ENCODE measurements around the gene PATJ. TPM values are rescaled to one million over a fixed set of nuclear protein-coding genes. Genes with fewer than 3 reads are reported as not detected.

The PATJ gene
- polyA plus RNA-seq, 1 donor from 2014 or later: 7.8 TPM

DNA sequence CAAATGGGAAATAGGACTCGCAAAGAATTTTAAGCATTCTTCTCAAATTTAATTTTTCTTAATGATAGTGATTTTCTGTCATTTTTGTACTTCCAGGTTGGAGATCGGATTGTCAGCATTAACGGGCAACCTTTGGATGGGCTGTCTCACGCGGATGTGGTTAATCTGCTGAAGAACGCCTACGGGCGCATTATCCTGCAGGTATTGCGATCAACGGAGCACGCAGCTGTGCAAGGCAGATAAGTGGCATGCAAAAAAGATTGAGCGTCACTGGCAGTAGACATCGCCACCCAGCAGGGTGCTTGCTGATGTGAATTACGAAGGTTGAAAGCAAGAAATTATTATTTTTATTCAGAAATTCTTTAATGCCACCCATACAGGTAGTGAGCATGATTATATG, 386.5 kb downstream of the PATJ start:
- TF ChIP-seq EP300 (conservative IDR thresholded peaks at IDR 0.05; ENCODE audit: poor library complexity, severe bottlenecking): peak; percentile 82
- TF ChIP-seq TAF1 (IDR thresholded peaks at IDR 0.05; ENCODE audit: low read depth): no peak
- peak; percentile 84 for TF ChIP-seq POLR2AphosphoS5 (IDR thresholded peaks at IDR 0.05)
- no peak for TF ChIP-seq RAD21 (conservative IDR thresholded peaks at IDR 0.05)
- no peak for TF ChIP-seq EZH2 (IDR thresholded peaks at IDR 0.05; ENCODE audit: borderline replicate concordance, insufficient read depth, low read length, poor library complexity, severe bottlenecking)
- TF ChIP-seq MXI1 (conservative IDR thresholded peaks at IDR 0.05; ENCODE audit: poor library complexity, severe bottlenecking): peak; percentile 28
- TF ChIP-seq, protein P1, sequence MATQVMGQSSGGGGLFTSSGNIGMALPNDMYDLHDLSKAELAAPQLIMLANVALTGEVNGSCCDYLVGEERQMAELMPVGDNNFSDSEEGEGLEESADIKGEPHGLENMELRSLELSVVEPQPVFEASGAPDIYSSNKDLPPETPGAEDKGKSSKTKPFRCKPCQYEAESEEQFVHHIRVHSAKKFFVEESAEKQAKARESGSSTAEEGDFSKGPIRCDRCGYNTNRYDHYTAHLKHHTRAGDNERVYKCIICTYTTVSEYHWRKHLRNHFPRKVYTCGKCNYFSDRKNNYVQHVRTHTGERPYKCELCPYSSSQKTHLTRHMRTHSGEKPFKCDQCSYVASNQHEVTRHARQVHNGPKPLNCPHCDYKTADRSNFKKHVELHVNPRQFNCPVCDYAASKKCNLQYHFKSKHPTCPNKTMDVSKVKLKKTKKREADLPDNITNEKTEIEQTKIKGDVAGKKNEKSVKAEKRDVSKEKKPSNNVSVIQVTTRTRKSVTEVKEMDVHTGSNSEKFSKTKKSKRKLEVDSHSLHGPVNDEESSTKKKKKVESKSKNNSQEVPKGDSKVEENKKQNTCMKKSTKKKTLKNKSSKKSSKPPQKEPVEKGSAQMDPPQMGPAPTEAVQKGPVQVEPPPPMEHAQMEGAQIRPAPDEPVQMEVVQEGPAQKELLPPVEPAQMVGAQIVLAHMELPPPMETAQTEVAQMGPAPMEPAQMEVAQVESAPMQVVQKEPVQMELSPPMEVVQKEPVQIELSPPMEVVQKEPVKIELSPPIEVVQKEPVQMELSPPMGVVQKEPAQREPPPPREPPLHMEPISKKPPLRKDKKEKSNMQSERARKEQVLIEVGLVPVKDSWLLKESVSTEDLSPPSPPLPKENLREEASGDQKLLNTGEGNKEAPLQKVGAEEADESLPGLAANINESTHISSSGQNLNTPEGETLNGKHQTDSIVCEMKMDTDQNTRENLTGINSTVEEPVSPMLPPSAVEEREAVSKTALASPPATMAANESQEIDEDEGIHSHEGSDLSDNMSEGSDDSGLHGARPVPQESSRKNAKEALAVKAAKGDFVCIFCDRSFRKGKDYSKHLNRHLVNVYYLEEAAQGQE (IDR thresholded peaks at IDR 0.05; ENCODE audit: borderline replicate concordance): no peak
- TF ChIP-seq SMC3 (conservative IDR thresholded peaks at IDR 0.05; ENCODE audit: poor library complexity): no peak
- TF ChIP-seq, protein P2, sequence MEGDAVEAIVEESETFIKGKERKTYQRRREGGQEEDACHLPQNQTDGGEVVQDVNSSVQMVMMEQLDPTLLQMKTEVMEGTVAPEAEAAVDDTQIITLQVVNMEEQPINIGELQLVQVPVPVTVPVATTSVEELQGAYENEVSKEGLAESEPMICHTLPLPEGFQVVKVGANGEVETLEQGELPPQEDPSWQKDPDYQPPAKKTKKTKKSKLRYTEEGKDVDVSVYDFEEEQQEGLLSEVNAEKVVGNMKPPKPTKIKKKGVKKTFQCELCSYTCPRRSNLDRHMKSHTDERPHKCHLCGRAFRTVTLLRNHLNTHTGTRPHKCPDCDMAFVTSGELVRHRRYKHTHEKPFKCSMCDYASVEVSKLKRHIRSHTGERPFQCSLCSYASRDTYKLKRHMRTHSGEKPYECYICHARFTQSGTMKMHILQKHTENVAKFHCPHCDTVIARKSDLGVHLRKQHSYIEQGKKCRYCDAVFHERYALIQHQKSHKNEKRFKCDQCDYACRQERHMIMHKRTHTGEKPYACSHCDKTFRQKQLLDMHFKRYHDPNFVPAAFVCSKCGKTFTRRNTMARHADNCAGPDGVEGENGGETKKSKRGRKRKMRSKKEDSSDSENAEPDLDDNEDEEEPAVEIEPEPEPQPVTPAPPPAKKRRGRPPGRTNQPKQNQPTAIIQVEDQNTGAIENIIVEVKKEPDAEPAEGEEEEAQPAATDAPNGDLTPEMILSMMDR (IDR thresholded peaks at IDR 0.05; ENCODE audit: poor library complexity, severe bottlenecking): peak; percentile 13
- peak overlapping the region; percentile 48 for H3K4me3 ChIP-seq (ENCODE audit: low read length)
- no peaks in the 10 kb centered on the region for H3K9me2 ChIP-seq (ENCODE audit: insufficient read depth, low read length)
- no peak overlapping the region for H2AFZ ChIP-seq (ENCODE audit: low read depth, low read length)
- H3K9ac ChIP-seq (ENCODE audit: low read length): peak overlapping the region; percentile 52
- peak overlapping the region; percentile 66 for H3K4me2 ChIP-seq (ENCODE audit: low read length)
- H3K79me2 ChIP-seq (replicated peaks; ENCODE audit: insufficient read depth, low read length): no peaks in the 10 kb centered on the region
- H3K36me3 ChIP-seq (ENCODE audit: insufficient read depth, low read length): no peaks in the 10 kb centered on the region
- peak overlapping the region; percentile 84 for H3K27ac ChIP-seq (ENCODE audit: low read length)
- peaks cover 3% of the 10 kb centered on the region for H3F3A ChIP-seq (ENCODE audit: insufficient read depth, low read length, poor library complexity, severe bottlenecking)
- no peaks in the 10 kb centered on the region for H3K9me3 ChIP-seq (ENCODE audit: low read length)
- H3K27me3 ChIP-seq (ENCODE audit: insufficient read depth, low read depth, low read length): no peaks in the 10 kb centered on the region
- no peaks in the 10 kb centered on the region for H4K20me1 ChIP-seq (ENCODE audit: insufficient read depth)

DNA sequence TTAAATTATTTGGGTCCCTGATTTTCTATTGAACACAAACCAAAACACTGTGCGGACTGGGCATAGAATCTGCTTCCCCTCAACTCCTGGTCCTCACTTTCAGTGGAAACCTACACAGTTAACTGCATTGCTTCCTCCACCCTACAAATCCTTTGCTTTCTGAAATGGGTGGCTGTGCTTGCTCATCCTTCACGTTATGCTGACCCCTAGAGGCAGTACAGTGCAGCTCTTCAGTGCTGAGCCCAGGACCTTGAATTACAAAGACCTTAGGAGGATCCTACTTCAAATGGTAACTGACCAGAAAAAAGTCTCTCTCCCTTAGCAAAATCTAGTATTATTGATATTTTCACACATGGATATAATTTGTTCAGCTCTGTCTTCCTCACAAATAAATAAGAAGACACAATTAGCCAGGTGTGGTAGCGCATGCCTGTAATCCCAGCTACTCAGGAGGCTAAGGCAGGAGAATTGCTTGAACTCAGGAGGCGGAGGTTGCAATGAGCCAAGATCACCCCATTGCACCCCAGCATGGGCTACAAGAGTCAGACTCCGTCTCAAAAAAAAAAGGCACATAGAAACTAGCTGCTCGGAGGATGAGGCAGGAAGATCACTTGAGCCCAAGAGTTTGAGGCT, 388.9 kb downstream of the PATJ start:
- no peaks in the 10 kb centered on the region for H3K36me3 ChIP-seq (ENCODE audit: insufficient read depth, low read length)
- no peak overlapping the region for H3K4me2 ChIP-seq (ENCODE audit: low read length)
- H3K9ac ChIP-seq (ENCODE audit: low read length): no peak overlapping the region
- peaks cover 3% of the 10 kb centered on the region for H3F3A ChIP-seq (ENCODE audit: insufficient read depth, low read length, poor library complexity, severe bottlenecking)
- H3K4me3 ChIP-seq (ENCODE audit: low read length): no peak overlapping the region
- H2AFZ ChIP-seq (ENCODE audit: low read depth, low read length): no peak overlapping the region
- H3K27ac ChIP-seq (ENCODE audit: low read length): no peak overlapping the region
- no peaks in the 10 kb centered on the region for H3K9me2 ChIP-seq (ENCODE audit: insufficient read depth, low read length)
- no peaks in the 10 kb centered on the region for H4K20me1 ChIP-seq (ENCODE audit: insufficient read depth)
- no peaks in the 10 kb centered on the region for H3K79me2 ChIP-seq (replicated peaks; ENCODE audit: insufficient read depth, low read length)
- H3K9me3 ChIP-seq (ENCODE audit: low read length): no peaks in the 10 kb centered on the region
- TF ChIP-seq EZH2 (IDR thresholded peaks at IDR 0.05; ENCODE audit: borderline replicate concordance, insufficient read depth, low read length, poor library complexity, severe bottlenecking): no peak
- TF ChIP-seq SMC3 (conservative IDR thresholded peaks at IDR 0.05; ENCODE audit: poor library complexity): peak; percentile 74
- TF ChIP-seq EP300 (conservative IDR thresholded peaks at IDR 0.05; ENCODE audit: poor library complexity, severe bottlenecking): no peak
- TF ChIP-seq RAD21 (conservative IDR thresholded peaks at IDR 0.05): peak; percentile 81
- TF ChIP-seq, protein P1 (IDR thresholded peaks at IDR 0.05; ENCODE audit: borderline replicate concordance): no peak
- no peak for TF ChIP-seq POLR2AphosphoS5 (IDR thresholded peaks at IDR 0.05)
- no peak for TF ChIP-seq TAF1 (IDR thresholded peaks at IDR 0.05; ENCODE audit: low read depth)
- TF ChIP-seq, protein P2 (IDR thresholded peaks at IDR 0.05; ENCODE audit: poor library complexity, severe bottlenecking): peak; percentile 85
- TF ChIP-seq MXI1 (conservative IDR thresholded peaks at IDR 0.05; ENCODE audit: poor library complexity, severe bottlenecking): no peak
- H3K27me3 ChIP-seq (ENCODE audit: insufficient read depth, low read depth, low read length): no peaks in the 10 kb centered on the region

Data from neural cell (in vitro differentiated cells).